WI38 (cell line): ENCODE results near the gene TTBK1.

Experiments used
- H3K4me3 ChIP-seq: 2 replicates; pipeline ENCODE4 v1.5.1; 2011; ENCODE audit warnings: low read depth, mild to moderate bottlenecking, control low read depth, low read length
- CTCF ChIP-seq: IDR thresholded peaks from 2 replicates; pipeline ENCODE4 v1.5.1; 2012; ENCODE audit warnings: low read depth, mild to moderate bottlenecking, control low read depth, low read length

Gene TTBK1

GRCh38 chr6:43296780-43297497, 53.7 kb downstream of the TTBK1 start:
- TF ChIP-seq CTCF, result no peak
- no peak overlapping the region for H3K4me3 ChIP-seq

GRCh38 chr6:43297644-43298564, 54.6 kb downstream of the TTBK1 start, which contains the start of gene SLC22A7:
SLC22A7 (plus strand) TSS chr6:43298260; CDS start chr6:43298359, 99 bp downstream.
- no peak within 1 kb of the TSS for H3K4me3 ChIP-seq

GRCh38 chr6:43298565-43299337, 55.5 kb downstream of the TTBK1 start:
- no peak overlapping the region for H3K4me3 ChIP-seq
- TF ChIP-seq CTCF, result no peak

More at GRCh38 chr6:43297644-43298564, 54.6 kb downstream of the TTBK1 start, which contains the start of gene SLC22A7:
- TF ChIP-seq CTCF, result no peak

- TF ChIP-seq CTCF, result no peak
- no peak overlapping the region for H3K4me3 ChIP-seq
Measured at GRCh38 chr6:43299338-43300293, 56.3 kb downstream of the TTBK1 start.

- H3K4me3 ChIP-seq, result no peak overlapping the region
- TF ChIP-seq CTCF, result no peak
Measured at GRCh38 chr6:43301081-43301870, 58.0 kb downstream of the TTBK1 start.
